Heart left ventricle (tissue), 16 donors: ENCODE data around the gene MTFP1. TPM values are rescaled to one million over a fixed set of nuclear protein-coding genes. Genes with fewer than 3 reads are reported as not detected.

ENCODE experiments used
- ATAC-seq, 4 donors: fragments of 200-7000 bp; cut with Tn5 transposase; one replicate each; pipeline ENCODE4 v1.9.1; 2020 to 2022; ENCODE audit warnings: moderate library complexity in 4 of 4, mild to moderate bottlenecking in 3 of 4, moderate number of reproducible peaks in 1 of 4
- DNase-seq, 5 donors: peaks; one replicate each; pipeline ENCODE4 v3.0.0-alpha.2; 2020
- H3K27ac ChIP-seq, 12 donors: fragments of 200-600 bp; sonication (generic) in 4 of 12; one replicate each; pipeline versions ENCODE4 v1.5.0 to v1.8.0; 2016 to 2022; ENCODE audit warnings: mild to moderate bottlenecking in 2 of 12
- H3K27me3 ChIP-seq, 9 donors: fragments of 200-600 bp; sonication (generic) in 2 of 9; one replicate each; pipeline versions ENCODE4 v1.5.1 to v1.8.0; 2016 to 2022; ENCODE audit warnings: mild to moderate bottlenecking in 3 of 9
- H3K36me3 ChIP-seq, 9 donors: fragments of 200-600 bp; sonication (generic) in 2 of 9; one replicate each; pipeline versions ENCODE4 v1.5.0 to v1.8.0; 2018 to 2022; ENCODE audit warnings: mild to moderate bottlenecking in 2 of 9
- H3K4me1 ChIP-seq, 12 donors: fragments of 200-600 bp; sonication (generic) in 4 of 12; one replicate each; pipeline versions ENCODE4 v1.5.0 to v1.8.0; 2016 to 2022; ENCODE audit warnings: mild to moderate bottlenecking in 3 of 12
- H3K4me3 ChIP-seq, 12 donors: fragments of 200-600 bp; sonication (generic) in 4 of 12; one replicate each; pipeline versions ENCODE4 v1.5.0 to v1.8.0; 2017 to 2022; ENCODE audit warnings: mild to moderate bottlenecking in 9 of 12, moderate library complexity in 4 of 12
- H3K9me3 ChIP-seq, 12 donors: fragments of 200-600 bp; sonication (generic) in 4 of 12; one replicate each; pipeline versions ENCODE4 v1.5.0 to v1.8.0; 2016 to 2022; ENCODE audit warnings: mild to moderate bottlenecking in 1 of 12
- POLR2A ChIP-seq, 2 donors: fragments of 450-650 bp; IDR thresholded peaks; one replicate each; pipeline ENCODE4 v1.6.1; 2017; ENCODE audit warnings: antibody characterized with exemption in 2 of 2, mild to moderate bottlenecking in 2 of 2, moderate library complexity in 2 of 2
- WGBS, 4 donors: extraction: QIAGEN DNeasy Blood & Tissue Kit in 2 of 4; methylation state at CpG; one replicate each; pipeline versions ENCODE4 v1.1.5 to v1.1.7; 2013 to 2018; 5-methylcytosine and 5-hydroxymethylcytosine counted together
- intact Hi-C, 10 donors: fragments of 100-400 bp; cut with DNase I; formaldehyde crosslinking; loops; one replicate each; pipeline versions ENCODE4 v1.11.1 to v1.14.2; 2022
- polyA plus RNA-seq, 2 donors: library from polyadenylated mRNA; stranded (reverse); fragments of 200-250 nt; gene quantifications; one replicate each; pipeline ENCODE4 v1.2.3, GENCODE V29; 2013
- total RNA-seq, 9 donors: library from RNA; depleted of rRNA in 2 of 9; stranded (reverse); fragments of >200 nt in 2 of 9; fragmentation: NEBNext Ultra II Directional in 3 of 9; extraction: Animal tissue kit (Norgen Biotek cat#: 25700) in 3 of 9; gene quantifications; one replicate each; pipeline versions ENCODE4 v1.1.0 to v1.2.4, GENCODE V29; 2016 to 2023
- TF ChIP-seq, protein P1 (sequence below), 12 donors: fragments of 200-600 bp; sonication (generic) in 4 of 12; IDR thresholded peaks; one replicate each; pipeline versions ENCODE4 v1.5.0 to v1.8.0; 2018 to 2022; ENCODE audit warnings: antibody characterized with exemption in 12 of 12, mild to moderate bottlenecking in 5 of 12
- donor health status: ischemic (EF 13 %, LVEDD 7.1; RV severe dilation, severe dysfunction).
- donor health status: healthy with polysubstance abuse.
- donor health status: DM: no; HTN: yes; CAD: no.
- donor health status: DM: no; HTN: no; CAD: no.
- donor health status: ischemic (EF 25% LVEDD 6.9; RV normal size, moderate dysfunction).
- donor health status: ischemic (EF 25% LVEDD 5.7; RV mildly dilated, moderate dysfunction).
- donor health status: healthy.
- donor health status: DM: yes; HTN: yes; CAD: no.
- donor health status: ischemic (EF 35%, LVEDD 5.7; RV mildly dilated, moderate dysfunction).
- donor health status: nonischemic (EF 11% LVEDD 7.7; RV severe dilation, severe dysfunction).
- donor health status: DM: yes; HTN: yes; CAD: no.
- donor health status: PGD.
- donor health status: ischemic (EF 29% LVEDD 5.4; RV normal size, mild dysfunction).
- donor health status: nonischemic (EF 23%, LVEDD 6.1; RV moderate dilation, normal function).

MTFP1 gene
- total and polyA plus RNA-seq, 11 donors = 5.0 to 139 (median 17.1) TPM

DNA sequence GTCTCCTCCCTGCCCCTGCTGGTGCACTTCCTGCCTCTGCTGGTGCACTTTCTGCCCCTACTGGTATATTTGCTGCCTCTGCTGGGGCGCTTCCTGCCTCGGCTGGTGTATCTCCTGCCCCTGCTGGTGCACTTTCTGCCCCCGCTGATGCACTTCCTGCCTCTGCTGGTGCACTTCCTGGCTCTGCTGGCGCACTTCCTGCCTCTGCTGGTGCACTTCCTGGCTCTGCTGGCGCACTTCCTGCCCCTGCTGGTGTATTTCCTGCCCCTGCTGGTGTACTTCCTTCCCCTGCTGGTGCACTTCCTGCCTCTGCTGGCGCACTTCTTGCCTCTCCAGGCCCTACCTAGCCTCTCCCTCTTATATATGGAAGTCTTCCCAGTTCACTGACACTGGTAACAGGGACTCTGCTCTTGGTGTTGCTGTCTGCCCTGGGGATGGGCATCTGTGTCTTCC, 10.1 kb downstream of the MTFP1 start:
- 64 to 77% (median 68%) methylated on average over 6 of the region's 6 CpGs for WGBS, 4 donors
- no peaks in the 10 kb centered on the region for H3K36me3 ChIP-seq
- peak in 4 of 5 donors; percentile 37 to 67 (median 54) for DNase-seq

DNA sequence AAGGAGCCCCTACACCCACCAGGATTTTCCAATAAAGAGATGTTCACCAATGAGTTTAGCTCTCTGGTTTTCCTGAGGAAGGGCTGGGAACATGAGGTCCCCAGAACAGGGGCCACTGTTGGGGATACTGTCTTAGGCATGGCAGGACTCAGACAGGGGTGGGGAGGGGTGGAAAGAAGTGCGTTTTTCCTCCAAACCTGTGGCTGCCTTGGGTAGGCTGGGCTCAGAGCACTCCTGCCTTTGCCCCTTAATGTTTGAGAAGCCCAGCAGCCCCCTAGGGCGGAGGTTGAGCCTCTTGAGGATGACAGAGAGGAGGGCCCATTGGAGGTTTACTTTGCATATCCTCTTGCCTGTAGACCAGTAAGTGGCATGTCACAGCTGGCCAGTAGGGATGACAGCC, 10.6 kb downstream of the MTFP1 start:
- DNase-seq = no peak
- intact Hi-C loops = no loop called here
- no peak for ATAC-seq
- Histone ChIP-seq H3K4me1 (no peaks in the 10 kb centered on the region), H3K27ac (peak overlapping the region in 10 of 12 donors; percentile 22 to 85 (median 58)), H3K9me3 (peaks cover 0 to 3% (median 0%) of the 10 kb centered on the region in 12 donors), H3K36me3 (no peaks in the 10 kb centered on the region), H3K27me3 (peaks cover 0 to 15% (median 0%) of the 10 kb centered on the region in 9 donors), H3K4me3 (no peak overlapping the region)
- no peak for TF ChIP-seq POLR2A (IDR thresholded peaks at IDR 0.05)
- TF ChIP-seq, protein P1, sequence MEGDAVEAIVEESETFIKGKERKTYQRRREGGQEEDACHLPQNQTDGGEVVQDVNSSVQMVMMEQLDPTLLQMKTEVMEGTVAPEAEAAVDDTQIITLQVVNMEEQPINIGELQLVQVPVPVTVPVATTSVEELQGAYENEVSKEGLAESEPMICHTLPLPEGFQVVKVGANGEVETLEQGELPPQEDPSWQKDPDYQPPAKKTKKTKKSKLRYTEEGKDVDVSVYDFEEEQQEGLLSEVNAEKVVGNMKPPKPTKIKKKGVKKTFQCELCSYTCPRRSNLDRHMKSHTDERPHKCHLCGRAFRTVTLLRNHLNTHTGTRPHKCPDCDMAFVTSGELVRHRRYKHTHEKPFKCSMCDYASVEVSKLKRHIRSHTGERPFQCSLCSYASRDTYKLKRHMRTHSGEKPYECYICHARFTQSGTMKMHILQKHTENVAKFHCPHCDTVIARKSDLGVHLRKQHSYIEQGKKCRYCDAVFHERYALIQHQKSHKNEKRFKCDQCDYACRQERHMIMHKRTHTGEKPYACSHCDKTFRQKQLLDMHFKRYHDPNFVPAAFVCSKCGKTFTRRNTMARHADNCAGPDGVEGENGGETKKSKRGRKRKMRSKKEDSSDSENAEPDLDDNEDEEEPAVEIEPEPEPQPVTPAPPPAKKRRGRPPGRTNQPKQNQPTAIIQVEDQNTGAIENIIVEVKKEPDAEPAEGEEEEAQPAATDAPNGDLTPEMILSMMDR (IDR thresholded peaks at IDR 0.05) = no peak
- WGBS, 4 donors = 71 to 94% (median 90%) methylated on average over 2 of the region's 2 CpGs

More for the DNA sequence above, 10.1 kb downstream of the MTFP1 start:
- TF ChIP-seq, protein P1 (IDR thresholded peaks at IDR 0.05) = peak in 1 of 12 donors; percentile 19
- TF ChIP-seq POLR2A (IDR thresholded peaks at IDR 0.05) = no peak
- ATAC-seq = peak in 2 of 4 donors; percentile 49 to 84
- peaks cover 0 to 3% (median 0%) of the 10 kb centered on the region in 12 donors for H3K9me3 ChIP-seq
- peaks cover 0 to 11% (median 0%) of the 10 kb centered on the region in 9 donors for H3K27me3 ChIP-seq
- H3K4me3 ChIP-seq = no peak overlapping the region
- H3K4me1 ChIP-seq = no peaks in the 10 kb centered on the region
- intact Hi-C loops = no loop called here
- H3K27ac ChIP-seq = peak overlapping the region in 10 of 12 donors; percentile 22 to 85 (median 58)

GRCh38 chr22:30438559-30438958, 13.0 kb downstream of the MTFP1 start:
- no peak for DNase-seq
- Histone ChIP-seq H3K36me3 (no peaks in the 10 kb centered on the region), H3K4me1 (peaks cover 0 to 12% (median 0%) of the 10 kb centered on the region in 12 donors), H3K4me3 (no peak overlapping the region), H3K9me3 (peaks cover 0 to 3% (median 0%) of the 10 kb centered on the region in 12 donors), H3K27me3 (peaks cover 0 to 18% (median 0%) of the 10 kb centered on the region in 9 donors), H3K27ac (no peak overlapping the region)
- ATAC-seq = no peak
- 73 to 82% (median 79%) methylated on average over 3 of the region's 3 CpGs for WGBS, 4 donors
- TF ChIP-seq POLR2A (IDR thresholded peaks at IDR 0.05) = no peak
- TF ChIP-seq, protein P1 (IDR thresholded peaks at IDR 0.05) = no peak
- intact Hi-C loops = no loop called here

DNA sequence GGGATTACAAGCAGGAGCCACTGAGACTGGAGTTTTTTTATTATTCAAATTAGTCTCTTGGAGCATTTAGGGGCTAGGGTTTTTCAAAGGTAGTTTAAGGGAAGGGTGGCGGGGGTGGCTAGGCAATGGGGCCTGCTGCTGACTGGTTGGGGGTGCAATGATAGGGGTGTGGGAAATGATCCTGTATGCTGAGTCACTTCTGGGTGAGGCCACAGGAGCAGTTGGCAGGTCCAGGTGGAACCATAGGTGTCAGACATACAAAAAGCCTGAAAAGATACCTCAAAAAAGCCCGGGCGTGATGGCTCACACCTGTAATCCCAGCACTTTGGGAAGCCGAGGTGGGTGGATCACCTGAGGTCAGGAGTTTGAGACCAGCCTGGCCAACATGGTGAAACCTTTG, 13.7 kb downstream of the MTFP1 start:
- peaks cover 0 to 22% (median 0%) of the 10 kb centered on the region in 9 donors for H3K27me3 ChIP-seq
- no peak for DNase-seq
- no peaks in the 10 kb centered on the region for H3K36me3 ChIP-seq
- 83 to 94% (median 88%) methylated on average over 4 of the region's 4 CpGs for WGBS, 4 donors
- peaks cover 0 to 3% (median 0%) of the 10 kb centered on the region in 12 donors for H3K9me3 ChIP-seq
- H3K27ac ChIP-seq = no peak overlapping the region
- intact Hi-C loops = no loop called here
- no peak overlapping the region for H3K4me3 ChIP-seq
- peaks cover 0 to 12% (median 0%) of the 10 kb centered on the region in 12 donors for H3K4me1 ChIP-seq
- TF ChIP-seq POLR2A (IDR thresholded peaks at IDR 0.05) = no peak
- TF ChIP-seq, protein P1 (IDR thresholded peaks at IDR 0.05) = no peak
- ATAC-seq = no peak
